Neural progenitor cell (in vitro differentiated cells): ENCODE results near the gene JAZF1.

ENCODE experiments used
- CTCF ChIP-seq: fragments of 200-600 bp; sonication (generic); IDR thresholded peaks from 2 replicates; pipeline ENCODE4 v1.5.1; 2017; ENCODE audit warnings: antibody characterized with exemption, mild to moderate bottlenecking
- EZH2 ChIP-seq: fragments of 200-600 bp; sonication (generic); IDR thresholded peaks from 2 replicates; pipeline ENCODE4 v1.6.1; 2017; ENCODE audit warnings: antibody characterized with exemption, mild to moderate bottlenecking, moderate library complexity

- TF ChIP-seq EZH2 (no peak), CTCF (no peak)
These were observed 305.5 kb downstream of the JAZF1 start for GRCh38 chr7:27875061-27875460.
